ENCODE results near the gene KCNIP1. TPM values are rescaled to one million over a fixed set of nuclear protein-coding genes. Genes with fewer than 3 reads are reported as not detected.

The KCNIP1 gene
- total RNA-seq, 2 experiments from 2014 or later, result not detected

DNA sequence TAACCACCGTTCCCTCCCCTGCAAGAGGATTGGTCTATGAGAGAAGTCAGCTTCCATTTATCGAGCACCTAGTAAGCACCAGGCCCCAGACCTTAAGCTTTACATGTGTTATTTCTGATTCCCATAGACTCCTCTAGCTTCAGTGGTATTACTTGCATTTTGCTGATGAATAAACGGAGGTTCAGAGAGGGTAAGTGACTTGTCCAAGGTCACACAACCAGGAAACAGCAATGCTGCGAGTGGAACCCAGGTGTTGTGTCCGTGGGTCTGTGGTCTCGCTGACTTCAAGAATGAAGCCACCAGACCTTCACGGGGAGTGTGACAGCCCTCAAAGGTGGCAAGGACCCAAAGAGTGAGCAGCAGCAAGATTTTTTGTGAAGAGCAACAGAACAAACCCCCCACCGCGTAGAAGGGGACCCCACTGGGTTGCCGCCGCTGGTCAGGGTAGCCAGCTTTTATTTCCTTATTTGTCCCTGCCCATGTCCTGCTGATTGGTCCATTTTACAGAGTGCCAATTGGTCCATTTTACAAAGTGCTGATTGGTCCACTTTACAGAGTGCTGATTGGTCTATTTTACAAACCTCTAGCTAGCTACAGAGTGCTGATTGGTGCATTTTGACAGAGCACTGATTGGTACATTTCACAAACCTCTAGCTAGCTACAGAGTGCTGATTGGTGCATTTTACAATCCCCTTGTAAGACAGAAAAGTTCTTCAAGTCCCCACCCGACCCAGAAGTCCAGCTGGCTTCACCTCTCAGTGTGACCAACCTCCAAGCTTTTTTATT is 29.1 kb upstream of the KCNIP1 start:
- ChIA-PET POLR2A (no interaction called here), CTCF (interaction anchor here (0.6 to 1.3 kb wide), 3 partner anchors 9 to 58 kb away, joined by 3 to 4 read pairs (median 3); no protein-coding TSS in a partner anchor)
- Mint-ChIP-seq H3K4me3 (no peak overlapping the region), H3K4me1 (no peaks in the 10 kb centered on the region), H3K27ac (no peak overlapping the region), H3K27me3 (peaks cover 32% of the 10 kb centered on the region), H3K9me3 (no peaks in the 10 kb centered on the region), H3K36me3 (ENCODE audit: low read depth) (no peaks in the 10 kb centered on the region)
- no peak for DNase-seq

DNA sequence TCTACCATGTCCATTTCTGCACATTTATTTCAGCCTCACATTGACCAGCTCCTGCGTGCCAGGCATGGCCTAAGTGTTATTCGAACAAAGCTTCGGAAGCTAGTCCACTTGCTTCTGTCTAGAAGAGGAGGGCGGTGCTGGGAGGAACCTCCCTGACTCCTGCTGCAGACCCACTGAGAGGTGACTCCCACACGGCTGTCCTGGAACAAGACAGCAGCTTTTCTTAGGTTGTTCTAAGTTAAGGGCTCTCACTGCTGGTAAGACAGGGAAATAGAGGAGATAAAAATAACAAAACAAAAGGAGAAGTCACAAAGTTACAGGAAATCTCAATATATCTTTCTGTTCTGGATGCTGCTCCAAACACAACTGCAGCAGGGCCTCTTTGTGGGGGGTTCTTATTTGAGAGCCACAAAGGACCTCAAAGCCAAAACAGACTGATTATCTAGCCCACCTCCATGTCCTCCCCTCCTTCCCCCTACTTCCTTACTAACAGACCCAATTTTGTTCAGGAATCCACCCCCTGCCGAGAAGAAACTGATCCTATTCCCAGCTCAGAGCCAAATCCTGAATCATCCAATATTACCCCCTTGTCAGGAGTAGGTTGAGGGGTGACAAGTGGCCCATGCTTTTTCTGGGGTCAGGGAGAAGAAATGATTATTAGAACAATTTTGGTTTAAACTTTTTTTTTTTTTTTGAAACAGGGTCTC is 28.4 kb upstream of the KCNIP1 start:
- Mint-ChIP-seq H3K27me3 (peaks cover 31% of the 10 kb centered on the region), H3K4me3 (no peak overlapping the region), H3K36me3 (ENCODE audit: low read depth) (no peaks in the 10 kb centered on the region), H3K27ac (no peak overlapping the region), H3K4me1 (no peaks in the 10 kb centered on the region), H3K9me3 (no peaks in the 10 kb centered on the region)
- CTCF ChIA-PET, result interaction anchor here (0.9 to 1.3 kb wide), 2 partner anchors 9 to 11 kb away, joined by 3 read pairs; no protein-coding TSS in a partner anchor
- DNase-seq, result no peak
- POLR2A ChIA-PET, result no interaction called here

DNA sequence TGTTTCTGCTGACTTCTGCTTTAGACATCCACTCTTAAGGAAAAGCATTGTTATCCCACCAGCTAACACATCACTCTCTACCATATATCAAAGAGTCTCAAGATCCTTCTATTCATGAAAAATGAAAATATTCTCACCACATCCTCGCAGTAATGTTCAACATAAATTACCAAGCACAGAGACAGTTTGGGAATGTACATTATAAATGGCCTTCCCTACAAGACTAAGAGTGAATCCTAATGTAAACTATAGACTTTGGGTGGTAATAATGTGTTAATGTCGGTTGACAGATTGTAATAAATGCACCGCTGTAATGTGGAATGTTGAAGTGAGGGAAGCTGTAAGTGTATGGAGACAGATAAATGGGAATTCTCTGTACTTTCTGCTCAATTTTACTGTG is 27.1 kb upstream of the KCNIP1 start:
- CTCF ChIA-PET, result no interaction called here
- POLR2A ChIA-PET, result no interaction called here
- Mint-ChIP-seq H3K36me3 (ENCODE audit: low read depth) (no peaks in the 10 kb centered on the region), H3K4me1 (no peaks in the 10 kb centered on the region), H3K4me3 (no peak overlapping the region), H3K9me3 (no peaks in the 10 kb centered on the region), H3K27ac (no peak overlapping the region), H3K27me3 (peaks cover 36% of the 10 kb centered on the region)
- no peak for DNase-seq

DNA sequence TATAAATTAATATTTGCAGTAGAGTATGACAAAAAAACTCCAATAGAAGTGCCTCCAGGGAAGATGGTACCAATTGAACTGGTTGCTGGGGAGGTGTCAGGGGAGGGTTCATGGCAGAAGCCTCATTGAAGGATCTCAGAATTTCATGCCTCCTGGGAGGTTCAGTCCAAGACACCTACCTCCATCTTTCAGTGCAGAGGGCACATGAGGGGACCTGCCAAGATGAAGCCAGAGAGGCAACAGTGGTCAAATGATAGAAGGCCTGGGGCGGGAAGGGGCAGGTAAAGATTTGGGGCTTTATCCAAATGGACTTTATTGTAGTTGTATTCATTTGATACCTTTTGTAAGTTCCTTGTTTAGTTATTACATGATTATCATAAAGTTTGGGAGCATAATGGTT is 25.9 kb upstream of the KCNIP1 start:
- H3K4me1 Mint-ChIP-seq, result no peaks in the 10 kb centered on the region
- ChIA-PET CTCF (no interaction called here), POLR2A (no interaction called here)
- H3K4me3 Mint-ChIP-seq, result no peak overlapping the region
- H3K36me3 Mint-ChIP-seq (ENCODE audit: low read depth), result no peaks in the 10 kb centered on the region
- H3K9me3 Mint-ChIP-seq, result no peaks in the 10 kb centered on the region
- peaks cover 43% of the 10 kb centered on the region for H3K27me3 Mint-ChIP-seq
- no peak for DNase-seq
- H3K27ac Mint-ChIP-seq, result no peak overlapping the region

DNA sequence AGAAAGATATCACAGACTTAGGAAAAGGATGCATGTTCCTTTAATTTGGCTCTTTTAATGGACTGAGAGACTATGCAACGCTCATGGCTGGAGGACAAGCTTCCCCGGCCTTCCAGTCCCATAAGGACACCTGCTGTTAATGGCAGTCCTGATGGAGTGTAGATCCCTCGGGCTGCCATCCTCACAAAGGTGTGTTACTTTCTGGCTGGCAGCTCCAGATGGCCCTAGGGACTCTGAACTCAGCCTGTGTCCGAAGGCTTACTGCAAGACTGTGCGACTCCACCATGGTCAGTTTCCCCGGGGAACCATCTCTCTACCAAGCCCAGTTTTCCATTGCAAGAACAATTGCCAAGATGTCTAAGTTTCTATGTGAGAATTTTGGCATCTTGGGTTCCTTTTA is 25.5 kb upstream of the KCNIP1 start:
- peaks cover 40% of the 10 kb centered on the region for H3K27me3 Mint-ChIP-seq
- no peak for DNase-seq
- CTCF ChIA-PET, result no interaction called here
- no peak overlapping the region for H3K4me3 Mint-ChIP-seq
- no peaks in the 10 kb centered on the region for H3K4me1 Mint-ChIP-seq
- no peaks in the 10 kb centered on the region for H3K9me3 Mint-ChIP-seq
- POLR2A ChIA-PET, result no interaction called here
- no peaks in the 10 kb centered on the region for H3K36me3 Mint-ChIP-seq (ENCODE audit: low read depth)
- H3K27ac Mint-ChIP-seq, result no peak overlapping the region

DNA sequence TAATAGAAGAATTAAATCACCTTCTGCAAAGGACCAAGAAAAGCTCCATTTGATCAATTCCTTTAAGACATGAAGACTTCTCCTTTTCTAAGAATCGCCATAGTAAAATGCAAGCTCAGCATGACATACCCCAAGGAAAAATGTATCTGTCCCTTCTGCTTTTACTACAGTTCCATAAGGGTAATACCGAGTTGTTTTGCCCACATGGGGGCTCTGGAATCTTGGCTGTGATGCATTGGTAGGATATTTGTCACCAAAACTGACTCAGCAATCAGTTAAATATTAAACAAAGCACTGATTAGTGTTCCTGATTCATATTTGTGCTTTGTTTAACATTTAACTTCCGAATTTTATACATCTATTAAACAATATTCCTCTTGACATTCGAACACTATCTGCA is 24.3 kb upstream of the KCNIP1 start:
- no peaks in the 10 kb centered on the region for H3K9me3 Mint-ChIP-seq
- ChIA-PET CTCF (no interaction called here), POLR2A (no interaction called here)
- H3K27ac Mint-ChIP-seq, result no peak overlapping the region
- DNase-seq, result no peak
- no peaks in the 10 kb centered on the region for H3K4me1 Mint-ChIP-seq
- H3K27me3 Mint-ChIP-seq, result peaks cover 41% of the 10 kb centered on the region
- no peaks in the 10 kb centered on the region for H3K36me3 Mint-ChIP-seq (ENCODE audit: low read depth)
- no peak overlapping the region for H3K4me3 Mint-ChIP-seq

DNA sequence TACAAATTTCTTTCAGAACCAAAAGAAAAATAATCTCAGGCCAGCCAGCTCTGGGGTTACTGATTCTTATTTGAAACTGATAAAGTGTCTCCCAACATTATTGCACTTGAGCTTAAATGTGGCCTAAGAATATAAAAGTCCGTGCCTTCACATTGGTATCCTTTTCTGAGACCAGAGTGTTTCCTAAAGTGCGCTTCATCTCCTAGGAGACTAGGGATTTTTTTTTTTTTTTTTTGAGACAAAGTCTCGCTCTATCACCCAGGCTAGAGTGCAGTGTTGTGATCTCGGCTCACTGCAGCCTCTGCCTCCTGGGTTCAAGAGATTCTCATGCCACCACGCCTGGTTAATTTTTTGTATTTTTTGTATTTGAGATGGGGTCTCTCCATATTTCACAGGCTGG is 23.6 kb upstream of the KCNIP1 start:
- POLR2A ChIA-PET, result no interaction called here
- H3K4me1 Mint-ChIP-seq, result no peaks in the 10 kb centered on the region
- no peaks in the 10 kb centered on the region for H3K36me3 Mint-ChIP-seq (ENCODE audit: low read depth)
- peaks cover 39% of the 10 kb centered on the region for H3K27me3 Mint-ChIP-seq
- H3K4me3 Mint-ChIP-seq, result no peak overlapping the region
- H3K27ac Mint-ChIP-seq, result no peak overlapping the region
- CTCF ChIA-PET, result interaction anchor here (0.6 kb wide), 1 partner anchor 1002 kb away, joined by 5 read pairs; no protein-coding TSS in a partner anchor
- H3K9me3 Mint-ChIP-seq, result no peaks in the 10 kb centered on the region
- no peak for DNase-seq

DNA sequence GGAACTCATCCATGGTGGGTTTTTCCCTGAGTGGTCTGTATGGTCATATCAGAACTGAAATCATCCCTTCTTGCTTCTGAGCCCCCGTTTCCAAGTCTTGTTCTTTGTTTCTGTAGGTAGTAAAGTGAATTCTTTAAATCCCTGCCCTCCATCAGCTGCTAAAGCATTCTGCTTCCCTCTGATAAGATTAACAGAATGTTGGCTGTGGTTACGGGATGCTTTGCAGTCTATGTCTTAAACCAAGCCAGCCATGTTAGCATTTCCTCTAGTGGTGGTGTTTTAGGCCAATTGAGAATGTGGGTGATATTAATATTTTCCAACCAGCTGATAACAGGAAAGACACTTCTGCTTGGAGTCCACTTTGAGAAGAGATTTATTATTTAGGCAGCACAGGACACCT is 22.0 kb upstream of the KCNIP1 start:
- H3K36me3 Mint-ChIP-seq (ENCODE audit: low read depth), result no peaks in the 10 kb centered on the region
- ChIA-PET POLR2A (no interaction called here), CTCF (interaction anchor here (0.5 to 0.6 kb wide), 2 partner anchors 46 to 349 kb away, joined by 3 to 5 read pairs; no protein-coding TSS in a partner anchor)
- no peak for DNase-seq
- peaks cover 33% of the 10 kb centered on the region for H3K27me3 Mint-ChIP-seq
- H3K9me3 Mint-ChIP-seq, result no peaks in the 10 kb centered on the region
- no peak overlapping the region for H3K4me3 Mint-ChIP-seq
- no peaks in the 10 kb centered on the region for H3K4me1 Mint-ChIP-seq
- H3K27ac Mint-ChIP-seq, result no peak overlapping the region

DNA sequence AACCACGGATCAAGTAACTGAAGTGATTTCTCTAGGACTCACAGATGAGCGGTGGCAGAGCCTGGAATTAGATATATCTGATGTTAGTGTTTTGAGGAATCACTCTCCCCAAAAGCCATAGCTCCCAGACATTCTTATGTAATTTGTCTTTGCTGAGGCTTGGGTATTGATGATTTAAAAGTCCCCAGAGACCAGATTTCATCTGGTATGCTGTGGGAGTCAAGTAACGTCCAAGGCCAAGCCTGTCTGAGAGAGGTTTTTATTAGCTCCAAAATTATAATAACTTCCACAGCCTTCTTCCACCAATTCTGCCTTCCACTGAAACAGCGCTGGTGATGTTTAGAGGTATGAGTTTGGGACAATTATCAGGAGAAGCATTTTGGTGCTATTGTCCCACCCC is 21.3 kb upstream of the KCNIP1 start:
- no peaks in the 10 kb centered on the region for H3K9me3 Mint-ChIP-seq
- no peak for DNase-seq
- H3K27ac Mint-ChIP-seq, result no peak overlapping the region
- H3K27me3 Mint-ChIP-seq, result peaks cover 33% of the 10 kb centered on the region
- no peak overlapping the region for H3K4me3 Mint-ChIP-seq
- H3K4me1 Mint-ChIP-seq, result no peaks in the 10 kb centered on the region
- POLR2A ChIA-PET, result no interaction called here
- H3K36me3 Mint-ChIP-seq (ENCODE audit: low read depth), result no peaks in the 10 kb centered on the region
- CTCF ChIA-PET, result no interaction called here

DNA sequence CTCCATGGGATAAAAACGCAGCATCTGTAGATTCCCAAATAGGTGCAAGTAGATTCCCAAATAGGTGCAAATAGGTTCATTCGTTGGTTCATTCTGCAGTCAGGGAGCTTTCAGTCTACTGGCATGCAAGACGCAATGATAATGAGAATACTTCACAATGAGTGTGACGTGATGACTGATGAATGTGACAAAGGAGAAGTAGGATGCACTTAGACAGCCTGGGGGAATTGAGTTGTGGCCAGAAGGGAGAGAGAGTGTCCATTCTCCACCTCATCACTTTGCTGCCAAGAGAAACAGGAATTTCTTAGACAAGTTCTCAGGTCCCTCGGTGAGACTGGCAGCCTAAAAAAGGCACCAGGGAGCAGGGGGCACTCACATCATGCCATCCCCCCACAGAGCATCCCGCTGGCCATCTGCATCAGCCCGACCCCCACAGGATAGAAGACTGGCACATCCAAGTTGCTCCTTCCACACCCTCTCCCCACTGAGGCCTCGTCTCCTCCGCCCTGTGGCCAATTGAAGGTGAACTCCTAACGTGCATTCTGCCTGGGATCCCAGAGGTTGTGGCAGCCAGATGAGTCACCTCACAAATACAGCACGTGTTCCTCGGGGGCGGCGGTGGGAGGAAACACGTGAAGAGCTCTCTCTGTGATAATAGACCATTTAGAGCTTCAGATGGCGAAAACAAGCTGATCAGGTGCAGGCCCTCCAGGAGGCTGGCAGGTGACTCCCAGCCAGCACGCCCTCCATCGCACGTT is 19.9 kb upstream of the KCNIP1 start:
- ChIA-PET CTCF (interaction anchor here (1.0 kb wide), 1 partner anchor 9 kb away, joined by 3 read pairs; no protein-coding TSS in a partner anchor), POLR2A (no interaction called here)
- DNase-seq, result no peak
- Mint-ChIP-seq H3K36me3 (ENCODE audit: low read depth) (no peaks in the 10 kb centered on the region), H3K4me3 (no peak overlapping the region), H3K27ac (no peak overlapping the region), H3K27me3 (peaks cover 21% of the 10 kb centered on the region), H3K9me3 (no peaks in the 10 kb centered on the region), H3K4me1 (no peaks in the 10 kb centered on the region)

DNA sequence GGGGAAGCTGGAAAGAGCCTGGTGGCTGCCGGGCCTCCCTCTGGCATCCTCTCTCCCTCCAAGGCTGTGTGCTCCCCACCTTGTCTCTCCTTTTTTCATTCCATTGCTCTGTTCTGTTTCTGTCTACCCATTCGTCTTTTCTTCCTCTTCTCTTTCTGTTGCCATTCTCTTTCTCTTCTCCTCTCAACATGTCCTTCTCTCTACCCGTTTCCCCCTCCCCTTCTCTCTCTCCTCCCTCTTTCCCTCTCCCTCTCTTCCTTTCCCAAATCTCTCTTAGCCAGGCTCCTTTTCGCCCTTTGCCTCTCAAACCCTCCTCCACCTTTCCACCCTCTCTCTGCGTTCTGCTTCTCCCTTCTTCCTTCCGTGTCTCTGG is 19.4 kb upstream of the KCNIP1 start:
- Mint-ChIP-seq H3K27me3 (peaks cover 20% of the 10 kb centered on the region), H3K27ac (no peak overlapping the region), H3K9me3 (no peaks in the 10 kb centered on the region), H3K36me3 (ENCODE audit: low read depth) (no peaks in the 10 kb centered on the region), H3K4me3 (no peak overlapping the region), H3K4me1 (no peaks in the 10 kb centered on the region)
- DNase-seq, result no peak
- ChIA-PET CTCF (interaction anchor here (1.0 kb wide), 1 partner anchor 9 kb away, joined by 3 read pairs; no protein-coding TSS in a partner anchor), POLR2A (no interaction called here)

DNA sequence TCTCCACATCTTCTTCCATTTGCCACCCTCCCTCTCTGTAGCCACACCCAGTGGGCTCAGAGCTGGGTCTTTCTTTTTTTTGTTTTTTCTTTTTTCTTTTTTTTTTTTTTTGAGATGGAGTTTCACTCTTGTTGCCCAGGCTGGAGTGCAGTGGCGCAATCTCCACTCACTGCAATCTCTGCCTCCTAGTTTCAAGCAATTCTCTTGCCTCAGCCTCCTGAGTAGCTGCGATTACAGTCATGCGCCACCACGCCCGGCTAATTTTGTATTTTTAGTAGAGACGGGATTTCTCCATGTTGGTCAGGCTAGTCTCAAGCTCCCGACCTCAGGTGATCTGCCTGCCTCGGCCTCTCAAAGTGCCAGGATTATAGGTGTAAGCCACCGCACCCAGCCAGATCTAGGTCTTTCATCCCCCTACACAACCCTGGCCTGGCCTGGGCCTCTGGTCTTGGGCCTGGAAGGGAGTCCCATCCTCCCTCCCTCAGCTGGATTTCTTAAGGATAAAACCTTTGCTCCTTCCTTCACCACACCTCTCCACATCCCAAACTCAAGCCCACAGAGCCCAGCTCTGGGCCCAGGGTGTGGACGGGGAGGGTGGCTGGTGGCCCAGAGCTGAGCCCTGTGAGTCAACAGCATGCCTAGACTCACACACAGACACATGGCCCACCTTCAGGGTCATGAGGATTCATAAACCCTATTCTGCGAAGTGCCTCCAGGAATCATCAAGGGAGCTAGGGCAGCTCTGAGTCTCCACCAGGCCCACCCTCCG is 18.8 kb upstream of the KCNIP1 start:
- no peak for DNase-seq
- no peak overlapping the region for H3K4me3 Mint-ChIP-seq
- no peaks in the 10 kb centered on the region for H3K36me3 Mint-ChIP-seq (ENCODE audit: low read depth)
- ChIA-PET CTCF (no interaction called here), POLR2A (no interaction called here)
- no peak overlapping the region for H3K27ac Mint-ChIP-seq
- H3K27me3 Mint-ChIP-seq, result peaks cover 19% of the 10 kb centered on the region
- H3K9me3 Mint-ChIP-seq, result no peaks in the 10 kb centered on the region
- no peaks in the 10 kb centered on the region for H3K4me1 Mint-ChIP-seq

DNA sequence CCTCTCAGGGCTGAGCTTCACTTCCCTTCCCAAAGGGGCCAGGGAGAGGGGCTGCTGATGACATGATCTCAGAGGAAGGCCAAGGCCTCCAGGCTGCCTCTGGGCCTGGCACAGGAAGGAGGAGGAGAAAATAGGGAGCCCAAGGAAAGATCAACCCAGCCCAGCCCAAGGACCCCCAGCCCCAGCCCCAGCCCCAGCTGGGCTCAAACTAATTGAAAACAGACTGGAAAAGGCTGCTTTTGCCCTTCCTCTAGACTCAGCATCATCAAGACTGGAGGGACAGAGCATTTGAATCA is 18.3 kb upstream of the KCNIP1 start:
- POLR2A ChIA-PET, result no interaction called here
- H3K36me3 Mint-ChIP-seq (ENCODE audit: low read depth), result no peaks in the 10 kb centered on the region
- H3K4me1 Mint-ChIP-seq, result no peaks in the 10 kb centered on the region
- H3K4me3 Mint-ChIP-seq, result no peak overlapping the region
- DNase-seq, result no peak
- CTCF ChIA-PET, result no interaction called here
- H3K9me3 Mint-ChIP-seq, result no peaks in the 10 kb centered on the region
- no peak overlapping the region for H3K27ac Mint-ChIP-seq
- peaks cover 17% of the 10 kb centered on the region for H3K27me3 Mint-ChIP-seq

All from activated CD4-positive, alpha-beta T cell treated with anti-CD3 and anti-CD28 coated beads, Interleukin-2, amount 10 ng/mL, durations not matched to agents 7 days and 5 days (primary cell).